Trophoblast cell (in vitro differentiated cells and primary cell): Measurements from ENCODE around the gene APPBP2.
"Not testable (repeated sequence)": the region's sequence is repeated elsewhere in the genome, so short reads cannot be mapped to it uniquely, and the experiment has no call there.

Experiments used
- DNase-seq, 2 donors: peaks; one replicate each; pipeline ENCODE4 v3.0.0-alpha.2; 2016
- H2AFZ ChIP-seq: 2 replicates; pipeline ENCODE4 v1.6.1; 2013; ENCODE audit warnings: low read length, moderate library complexity, mild to moderate bottlenecking; ENCODE audit not compliant: insufficient read depth, poor library complexity
- H2AK5ac ChIP-seq: 2 replicates; pipeline ENCODE4 v1.6.1; 2013; ENCODE audit warnings: mild to moderate bottlenecking, low read length
- H2BK120ac ChIP-seq: 2 replicates; pipeline ENCODE4 v1.6.1; 2013; ENCODE audit warnings: low read length, mild to moderate bottlenecking, moderate library complexity; ENCODE audit not compliant: insufficient read depth, poor library complexity
- H2BK12ac ChIP-seq: 2 replicates; pipeline ENCODE4 v1.6.1; 2013; ENCODE audit warnings: mild to moderate bottlenecking, low read length, moderate library complexity
- H2BK5ac ChIP-seq: 2 replicates; pipeline ENCODE4 v1.6.1; 2013; ENCODE audit warnings: low read length, low read depth, moderate library complexity, mild to moderate bottlenecking; ENCODE audit not compliant: poor library complexity
- H3K14ac ChIP-seq: 2 replicates; pipeline ENCODE4 v1.6.1; 2013; ENCODE audit warnings: mild to moderate bottlenecking, low read length
- H3K18ac ChIP-seq: 2 replicates; pipeline ENCODE4 v1.6.1; 2013; ENCODE audit warnings: mild to moderate bottlenecking, low read length
- H3K23ac ChIP-seq: 2 replicates; pipeline ENCODE4 v1.6.1; 2013; ENCODE audit warnings: low read length
- H3K27ac ChIP-seq: 2 replicates; pipeline ENCODE4 v1.5.1; 2013; ENCODE audit warnings: low read depth, mild to moderate bottlenecking, inconsistent platforms, low read length, moderate library complexity
- H3K27me3 ChIP-seq: 2 replicates; pipeline ENCODE4 v1.6.1; 2013; ENCODE audit warnings: inconsistent platforms, mild to moderate bottlenecking, low read length, moderate library complexity; ENCODE audit not compliant: insufficient read depth
- H3K36me3 ChIP-seq, 2 experiments: 1 replicate in 1 of 2; 2 replicates in 1 of 2; pipeline ENCODE4 v1.6.1; 2013; ENCODE audit warnings: low read length in 2 of 2, mild to moderate bottlenecking in 2 of 2, moderate library complexity in 1 of 2; ENCODE audit not compliant: insufficient read depth in 2 of 2, control insufficient read depth in 1 of 2
- H3K4ac ChIP-seq: 2 replicates; pipeline ENCODE4 v1.6.1; 2013; ENCODE audit warnings: low read depth, mild to moderate bottlenecking, low read length, moderate library complexity
- H3K4me1 ChIP-seq, 2 experiments: 1 replicate in 1 of 2; 2 replicates in 1 of 2; pipeline ENCODE4 v1.6.1; 2013; ENCODE audit warnings: low read length in 2 of 2, mild to moderate bottlenecking in 2 of 2, moderate library complexity in 1 of 2; ENCODE audit not compliant: insufficient read depth in 2 of 2, control insufficient read depth in 1 of 2
- H3K4me2 ChIP-seq: 2 replicates; pipeline ENCODE4 v1.6.1; 2013; ENCODE audit warnings: inconsistent platforms, mild to moderate bottlenecking, low read length, moderate library complexity
- H3K4me3 ChIP-seq: 2 replicates; pipeline ENCODE4 v1.5.1; 2013; ENCODE audit warnings: mild to moderate bottlenecking, low read depth, low read length, inconsistent platforms
- H3K79me1 ChIP-seq: one replicate; pipeline ENCODE4 v1.6.1; 2013; ENCODE audit warnings: low read length
- H3K79me2 ChIP-seq: 2 replicates; pipeline ENCODE4 v1.6.1; 2013; ENCODE audit warnings: low read length, mild to moderate bottlenecking; ENCODE audit not compliant: control insufficient read depth, insufficient read depth, poor library complexity
- H3K9ac ChIP-seq: 2 replicates; pipeline ENCODE4 v1.6.1; 2013; ENCODE audit warnings: mild to moderate bottlenecking, low read length
- H3K9me3 ChIP-seq: 2 replicates; pipeline ENCODE4 v1.6.1; 2013; ENCODE audit warnings: low read depth, mild to moderate bottlenecking, control low read depth, inconsistent platforms, low read length; ENCODE audit not compliant: insufficient read depth
- H4K12ac ChIP-seq: 2 replicates; pipeline ENCODE4 v1.6.1; 2013; ENCODE audit warnings: low read depth, mild to moderate bottlenecking, low read length, moderate library complexity
- H4K8ac ChIP-seq: 2 replicates; pipeline ENCODE4 v1.6.1; 2013; ENCODE audit warnings: low read depth, mild to moderate bottlenecking, low read length, moderate library complexity
- H4K91ac ChIP-seq: one replicate; pipeline ENCODE4 v1.6.1; 2013; ENCODE audit warnings: low read depth, mild to moderate bottlenecking, low read length, moderate library complexity
- WGBS: extraction: QIAGEN DNeasy Blood & Tissue Kit; methylation state at CpG from one replicate; pipeline ENCODE4 v1.1.7; 2013; ENCODE audit warnings: missing lambda C conversion rate; ENCODE audit not compliant: insufficient read length, insufficient coverage; ENCODE audit errors: extremely low coverage; 5-methylcytosine and 5-hydroxymethylcytosine counted together

APPBP2 gene

GRCh38 chr17:60428491-60428890 is 97.6 kb downstream of the APPBP2 start:
- H2BK120ac ChIP-seq, H2BK12ac ChIP-seq, DNase-seq, H3K18ac ChIP-seq, H3K9ac ChIP-seq, H3K4me1 ChIP-seq, H3K4ac ChIP-seq, H3K14ac ChIP-seq, H3K36me3 ChIP-seq, H3K27ac ChIP-seq, H3K27me3 ChIP-seq, H3K79me2 ChIP-seq, H2BK5ac ChIP-seq, H3K4me2 ChIP-seq, H4K91ac ChIP-seq, H2AFZ ChIP-seq, H3K9me3 ChIP-seq, H3K23ac ChIP-seq, H3K4me3 ChIP-seq, H3K79me1 ChIP-seq, H2AK5ac ChIP-seq, H4K8ac ChIP-seq, H4K12ac ChIP-seq: not testable (repeated sequence)
- whole genome bisulfite sequencing, result no CpG with 5 or more reads among the region's 6 CpGs

- Histone ChIP-seq H2AFZ (no peak overlapping the region), H2BK12ac (no peak overlapping the region), H3K18ac (no peak overlapping the region)
Measured at GRCh38 chr17:60426596-60426995, 99.4 kb downstream of the APPBP2 start.

GRCh38 chr17:60425626-60426025 is 100.4 kb downstream of the APPBP2 start:
- no peak overlapping the region for H2BK12ac ChIP-seq
- no peaks in the 10 kb centered on the region for H3K36me3 ChIP-seq
- H2AK5ac ChIP-seq, result no peak overlapping the region
- DNase-seq, result no peak
- no peak overlapping the region for H2BK120ac ChIP-seq
- peaks cover 0 to 2% of the 10 kb centered on the region in 2 experiments for H3K4me1 ChIP-seq
- H3K9me3 ChIP-seq, result no peaks in the 10 kb centered on the region
- no peak overlapping the region for H3K18ac ChIP-seq
- H3K27me3 ChIP-seq, result no peaks in the 10 kb centered on the region
- H3K4ac ChIP-seq, result no peak overlapping the region
- no peak overlapping the region for H3K27ac ChIP-seq
- no CpG with 5 or more reads among the region's 6 CpGs for WGBS
- peaks cover 5% of the 10 kb centered on the region for H3K79me1 ChIP-seq
- no peak overlapping the region for H2AFZ ChIP-seq
- no peak overlapping the region for H4K8ac ChIP-seq
- no peak overlapping the region for H3K23ac ChIP-seq
- H3K4me2 ChIP-seq, result no peak overlapping the region
- H4K91ac ChIP-seq, result no peak overlapping the region
- no peak overlapping the region for H3K4me3 ChIP-seq
- H3K9ac ChIP-seq, result no peak overlapping the region
- H4K12ac ChIP-seq, result no peak overlapping the region
- H3K79me2 ChIP-seq, result peaks cover 2% of the 10 kb centered on the region
- no peak overlapping the region for H3K14ac ChIP-seq
- no peak overlapping the region for H2BK5ac ChIP-seq

More at GRCh38 chr17:60426596-60426995, 99.4 kb downstream of the APPBP2 start:
- Histone ChIP-seq H3K79me1 (peaks cover 1% of the 10 kb centered on the region), H3K4me2 (no peak overlapping the region), H2BK5ac (no peak overlapping the region), H3K36me3 (no peaks in the 10 kb centered on the region), H3K4ac (no peak overlapping the region), H3K27me3 (no peaks in the 10 kb centered on the region), H3K27ac (no peak overlapping the region), H3K4me3 (no peak overlapping the region), H3K9ac (no peak overlapping the region), H2BK120ac (no peak overlapping the region), H3K79me2 (peaks cover 2% of the 10 kb centered on the region), H2AK5ac (no peak overlapping the region), H3K9me3 (peaks cover 1% of the 10 kb centered on the region), H3K4me1 (peaks cover 0 to 2% of the 10 kb centered on the region in 2 experiments), H4K91ac (no peak overlapping the region), H4K8ac (no peak overlapping the region), H4K12ac (no peak overlapping the region), H3K23ac (no peak overlapping the region), H3K14ac (no peak overlapping the region)
- DNase-seq, result no peak
- no CpG with 5 or more reads among the region's 10 CpGs for WGBS

DNA sequence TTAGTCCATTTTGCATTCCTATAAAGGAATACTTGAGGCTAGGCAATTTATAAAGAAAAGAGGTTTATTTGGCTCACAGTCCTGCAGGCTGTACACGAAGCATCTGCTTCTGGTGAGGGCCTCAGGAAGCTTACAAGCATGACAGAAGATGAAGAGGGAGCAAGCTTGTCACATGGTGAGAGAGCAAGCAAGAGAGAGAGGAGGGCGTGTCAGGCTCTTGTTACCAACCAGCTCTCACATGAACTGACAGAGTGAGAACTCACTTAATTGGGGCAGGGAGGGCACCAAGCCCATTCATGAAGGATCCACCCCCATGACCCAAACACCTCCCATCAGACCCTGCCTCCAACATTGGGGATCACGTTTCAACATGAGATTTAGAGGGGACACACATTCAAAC is 102.2 kb downstream of the APPBP2 start:
- H3K9me3 ChIP-seq, result no peaks in the 10 kb centered on the region
- H2BK120ac ChIP-seq, result no peak overlapping the region
- H3K18ac ChIP-seq, result no peak overlapping the region
- no peak overlapping the region for H3K4ac ChIP-seq
- H3K4me2 ChIP-seq, result no peak overlapping the region
- peaks cover 2% of the 10 kb centered on the region for H3K79me2 ChIP-seq
- no peak overlapping the region for H3K4me3 ChIP-seq
- H3K27me3 ChIP-seq, result no peaks in the 10 kb centered on the region
- no peak overlapping the region for H3K14ac ChIP-seq
- H4K8ac ChIP-seq, result no peak overlapping the region
- no peak overlapping the region for H2AFZ ChIP-seq
- H3K4me1 ChIP-seq, result peaks cover 0 to 2% of the 10 kb centered on the region in 2 experiments
- no peak overlapping the region for H4K91ac ChIP-seq
- no peak overlapping the region for H3K23ac ChIP-seq
- no peak for DNase-seq
- H3K27ac ChIP-seq, result no peak overlapping the region
- peaks cover 5% of the 10 kb centered on the region for H3K79me1 ChIP-seq
- no peak overlapping the region for H2AK5ac ChIP-seq
- no peak overlapping the region for H3K9ac ChIP-seq
- no CpG with 5 or more reads among the region's 3 CpGs for WGBS
- H2BK5ac ChIP-seq, result no peak overlapping the region
- no peak overlapping the region for H2BK12ac ChIP-seq
- H4K12ac ChIP-seq, result no peak overlapping the region
- no peaks in the 10 kb centered on the region for H3K36me3 ChIP-seq
